Measurements from ENCODE around the gene GALNT2. TPM values are rescaled to one million over a fixed set of nuclear protein-coding genes. Genes with fewer than 3 reads are reported as not detected.

GALNT2 gene
- total RNA-seq, 1 experiment from 2014 or later, result 99.1 TPM

- Histone ChIP-seq H3K36me3 (replicated peaks; ENCODE audit: control insufficient read depth, insufficient read depth, low read length) (no peaks in the 10 kb centered on the region; the same call in 1 of the 2 replicates), H3K27me3 (ENCODE audit: control insufficient read depth, insufficient read depth, low read length) (no peaks in the 10 kb centered on the region), H3K4me3 (ENCODE audit: insufficient read depth, low read depth, low read length) (no peak overlapping the region)
- DNase-seq, result no peak
Observed at GRCh38 chr1:230255991-230256390, 189.0 kb downstream of the GALNT2 start.

- no peak overlapping the region for H3K4me3 ChIP-seq (ENCODE audit: insufficient read depth, low read depth, low read length)
- no peaks in the 10 kb centered on the region; the same call in 1 of the 2 replicates for H3K36me3 ChIP-seq (replicated peaks; ENCODE audit: control insufficient read depth, insufficient read depth, low read length)
- DNase-seq, result no peak
- H3K27me3 ChIP-seq (ENCODE audit: control insufficient read depth, insufficient read depth, low read length), result no peaks in the 10 kb centered on the region
Observed at GRCh38 chr1:230256896-230257295, 189.9 kb downstream of the GALNT2 start.

GRCh38 chr1:230259621-230260020 is 192.6 kb downstream of the GALNT2 start:
- Histone ChIP-seq H3K4me3 (ENCODE audit: insufficient read depth, low read depth, low read length) (no peak overlapping the region), H3K36me3 (replicated peaks; ENCODE audit: control insufficient read depth, insufficient read depth, low read length) (peaks cover 4% of the 10 kb centered on the region), H3K27me3 (ENCODE audit: control insufficient read depth, insufficient read depth, low read length) (no peaks in the 10 kb centered on the region)
- no peak for DNase-seq

GRCh38 chr1:230260831-230261230 is 193.8 kb downstream of the GALNT2 start:
- Histone ChIP-seq H3K27me3 (ENCODE audit: control insufficient read depth, insufficient read depth, low read length) (no peaks in the 10 kb centered on the region), H3K36me3 (replicated peaks; ENCODE audit: control insufficient read depth, insufficient read depth, low read length) (peaks cover 8% of the 10 kb centered on the region)
- DNase-seq, result no peak

GRCh38 chr1:230261928-230262650 is 195.1 kb downstream of the GALNT2 start:
- Histone ChIP-seq H3K27me3 (ENCODE audit: control insufficient read depth, insufficient read depth, low read length) (no peaks in the 10 kb centered on the region), H3K4me3 (ENCODE audit: insufficient read depth, low read depth, low read length) (no peak overlapping the region), H3K36me3 (replicated peaks; ENCODE audit: control insufficient read depth, insufficient read depth, low read length) (peaks cover 10% of the 10 kb centered on the region)
- no peak for DNase-seq

More at GRCh38 chr1:230260831-230261230, 193.8 kb downstream of the GALNT2 start:
- H3K4me3 ChIP-seq (ENCODE audit: insufficient read depth, low read depth, low read length), result no peak overlapping the region

- Histone ChIP-seq H3K4me3 (ENCODE audit: insufficient read depth, low read depth, low read length) (no peak overlapping the region), H3K27me3 (ENCODE audit: control insufficient read depth, insufficient read depth, low read length) (no peaks in the 10 kb centered on the region), H3K36me3 (replicated peaks; ENCODE audit: control insufficient read depth, insufficient read depth, low read length) (peaks cover 10% of the 10 kb centered on the region)
- DNase-seq, result no peak
Observed at GRCh38 chr1:230262867-230263567, 196.0 kb downstream of the GALNT2 start.

GRCh38 chr1:230263568-230264195 is 196.6 kb downstream of the GALNT2 start:
- no peak for DNase-seq
- Histone ChIP-seq H3K27me3 (ENCODE audit: control insufficient read depth, insufficient read depth, low read length) (no peaks in the 10 kb centered on the region), H3K4me3 (ENCODE audit: insufficient read depth, low read depth, low read length) (no peak overlapping the region), H3K36me3 (replicated peaks; ENCODE audit: control insufficient read depth, insufficient read depth, low read length) (peaks cover 10% of the 10 kb centered on the region)

GRCh38 chr1:230264342-230264741 is 197.3 kb downstream of the GALNT2 start:
- DNase-seq, result no peak
- Histone ChIP-seq H3K27me3 (ENCODE audit: control insufficient read depth, insufficient read depth, low read length) (no peaks in the 10 kb centered on the region), H3K4me3 (ENCODE audit: insufficient read depth, low read depth, low read length) (no peak overlapping the region), H3K36me3 (replicated peaks; ENCODE audit: control insufficient read depth, insufficient read depth, low read length) (peaks cover 10% of the 10 kb centered on the region)

GRCh38 chr1:230265200-230266115 is 198.4 kb downstream of the GALNT2 start:
- DNase-seq, result no peak
- Histone ChIP-seq H3K36me3 (replicated peaks; ENCODE audit: control insufficient read depth, insufficient read depth, low read length) (peaks cover 10% of the 10 kb centered on the region), H3K4me3 (ENCODE audit: insufficient read depth, low read depth, low read length) (no peak overlapping the region), H3K27me3 (ENCODE audit: control insufficient read depth, insufficient read depth, low read length) (no peaks in the 10 kb centered on the region)

- DNase-seq, result no peak
- no peak overlapping the region for H3K4me3 ChIP-seq (ENCODE audit: insufficient read depth, low read depth, low read length)
- H3K27me3 ChIP-seq (ENCODE audit: control insufficient read depth, insufficient read depth, low read length), result no peaks in the 10 kb centered on the region
- peaks cover 12% of the 10 kb centered on the region for H3K36me3 ChIP-seq (replicated peaks; ENCODE audit: control insufficient read depth, insufficient read depth, low read length)
Observed at GRCh38 chr1:230266456-230266855, 199.4 kb downstream of the GALNT2 start.

GRCh38 chr1:230267338-230268065 is 200.5 kb downstream of the GALNT2 start:
- no peak for DNase-seq
- H3K27me3 ChIP-seq (ENCODE audit: control insufficient read depth, insufficient read depth, low read length), result no peaks in the 10 kb centered on the region
- H3K4me3 ChIP-seq (ENCODE audit: insufficient read depth, low read depth, low read length), result no peak overlapping the region
- peaks cover 12% of the 10 kb centered on the region for H3K36me3 ChIP-seq (replicated peaks; ENCODE audit: control insufficient read depth, insufficient read depth, low read length)

- peak; percentile 92 for DNase-seq
- peaks cover 12% of the 10 kb centered on the region for H3K36me3 ChIP-seq (replicated peaks; ENCODE audit: control insufficient read depth, insufficient read depth, low read length)
- no peak overlapping the region for H3K4me3 ChIP-seq (ENCODE audit: insufficient read depth, low read depth, low read length)
- H3K27me3 ChIP-seq (ENCODE audit: control insufficient read depth, insufficient read depth, low read length), result no peaks in the 10 kb centered on the region
Observed at GRCh38 chr1:230268371-230269170, 201.5 kb downstream of the GALNT2 start.

GRCh38 chr1:230270185-230270558 is 203.1 kb downstream of the GALNT2 start:
- no peak overlapping the region for H3K4me3 ChIP-seq (ENCODE audit: insufficient read depth, low read depth, low read length)
- no peak for DNase-seq
- peaks cover 8% of the 10 kb centered on the region for H3K36me3 ChIP-seq (replicated peaks; ENCODE audit: control insufficient read depth, insufficient read depth, low read length)
- no peaks in the 10 kb centered on the region for H3K27me3 ChIP-seq (ENCODE audit: control insufficient read depth, insufficient read depth, low read length)
